Measurements from ENCODE around the gene DAP.

DNA sequence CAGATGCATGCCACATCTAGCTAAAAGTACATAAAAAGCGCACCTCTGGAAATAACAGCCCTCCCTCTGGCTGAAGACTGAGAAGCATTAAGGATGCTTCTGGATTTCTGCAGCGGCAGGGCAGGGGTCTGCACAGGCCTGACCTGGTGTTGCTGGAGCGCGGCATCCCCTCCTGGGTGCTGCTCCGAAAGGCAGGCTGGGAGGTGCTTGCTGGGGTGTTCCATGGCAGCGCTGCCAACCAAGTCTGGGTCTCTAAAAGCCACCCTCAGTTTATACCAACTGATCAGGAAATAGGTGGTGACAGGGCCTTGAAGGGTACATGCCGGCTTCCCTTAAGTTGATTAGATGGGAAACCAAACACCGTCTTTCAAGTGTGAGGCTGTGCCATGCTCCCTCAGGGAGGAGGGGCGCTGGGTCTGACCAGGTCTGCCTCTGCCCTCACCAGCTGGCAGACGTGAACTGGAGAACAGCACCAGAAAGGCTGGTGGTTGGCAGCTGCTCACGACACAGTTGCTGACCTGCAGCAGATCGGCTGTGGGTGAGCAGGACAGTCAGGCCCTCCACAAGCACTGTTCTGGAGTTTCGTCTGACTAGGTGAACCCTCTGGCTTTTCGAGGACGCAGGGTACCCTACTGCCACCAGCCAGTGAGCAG, 81.6 kb downstream of the DAP start:
- TF ChIP-seq, protein P1, sequence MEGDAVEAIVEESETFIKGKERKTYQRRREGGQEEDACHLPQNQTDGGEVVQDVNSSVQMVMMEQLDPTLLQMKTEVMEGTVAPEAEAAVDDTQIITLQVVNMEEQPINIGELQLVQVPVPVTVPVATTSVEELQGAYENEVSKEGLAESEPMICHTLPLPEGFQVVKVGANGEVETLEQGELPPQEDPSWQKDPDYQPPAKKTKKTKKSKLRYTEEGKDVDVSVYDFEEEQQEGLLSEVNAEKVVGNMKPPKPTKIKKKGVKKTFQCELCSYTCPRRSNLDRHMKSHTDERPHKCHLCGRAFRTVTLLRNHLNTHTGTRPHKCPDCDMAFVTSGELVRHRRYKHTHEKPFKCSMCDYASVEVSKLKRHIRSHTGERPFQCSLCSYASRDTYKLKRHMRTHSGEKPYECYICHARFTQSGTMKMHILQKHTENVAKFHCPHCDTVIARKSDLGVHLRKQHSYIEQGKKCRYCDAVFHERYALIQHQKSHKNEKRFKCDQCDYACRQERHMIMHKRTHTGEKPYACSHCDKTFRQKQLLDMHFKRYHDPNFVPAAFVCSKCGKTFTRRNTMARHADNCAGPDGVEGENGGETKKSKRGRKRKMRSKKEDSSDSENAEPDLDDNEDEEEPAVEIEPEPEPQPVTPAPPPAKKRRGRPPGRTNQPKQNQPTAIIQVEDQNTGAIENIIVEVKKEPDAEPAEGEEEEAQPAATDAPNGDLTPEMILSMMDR (IDR thresholded peaks at IDR 0.05; ENCODE audit: borderline replicate concordance, extremely low read depth, low read length, poor library complexity, severe bottlenecking), result no peak
- no peak for TF ChIP-seq EZH2 (IDR thresholded peaks at IDR 0.05; ENCODE audit: borderline replicate concordance, low read depth, low read length, severe bottlenecking)
